Measurements from ENCODE around the gene WDR5B.
"Not testable (repeated sequence)": the region's sequence is repeated elsewhere in the genome, so short reads cannot be mapped to it uniquely, and the experiment has no call there.

Gene WDR5B

GRCh38 chr3:122415762-122416654 lies at the start of gene WDR5B:
Gene WDR5B, minus strand, starts transcription at chr3:122416062. Its CDS starts 534 bp downstream, at chr3:122415528.
- no peak for DNase-seq

GRCh38 chr3:122464659-122465058 lies 48.8 kb upstream of the WDR5B start:
- no peak for DNase-seq

- DNase-seq, result no peak
Measured at GRCh38 chr3:122462406-122462805, 46.5 kb upstream of the WDR5B start.

GRCh38 chr3:122461806-122462205 lies 45.9 kb upstream of the WDR5B start:
- DNase-seq, result no peak

- no peak for DNase-seq
Measured at GRCh38 chr3:122458992-122459391, 43.1 kb upstream of the WDR5B start.

GRCh38 chr3:122457706-122458105 lies 41.8 kb upstream of the WDR5B start:
- no peak for DNase-seq

GRCh38 chr3:122456074-122456473 lies 40.2 kb upstream of the WDR5B start:
- DNase-seq, result no peak

- no peak for DNase-seq
Measured at GRCh38 chr3:122451371-122451770, 35.5 kb upstream of the WDR5B start.

GRCh38 chr3:122448218-122448617 lies 32.4 kb upstream of the WDR5B start:
- not testable (repeated sequence) for DNase-seq

GRCh38 chr3:122444491-122444887 lies 28.6 kb upstream of the WDR5B start:
- DNase-seq, result not testable (repeated sequence)

- DNase-seq, result not testable (repeated sequence)
Measured at GRCh38 chr3:122443762-122444490, 28.1 kb upstream of the WDR5B start.

GRCh38 chr3:122443090-122443489 lies 27.2 kb upstream of the WDR5B start:
- no peak for DNase-seq

- no peak for DNase-seq
Measured at GRCh38 chr3:122435950-122436349, 20.1 kb upstream of the WDR5B start.

GRCh38 chr3:122430371-122430770 lies 14.5 kb upstream of the WDR5B start:
- no peak for DNase-seq

GRCh38 chr3:122427857-122428471 lies 12.1 kb upstream of the WDR5B start:
- DNase-seq, result no peak

- no peak for DNase-seq
Measured at GRCh38 chr3:122421836-122422235, 6.0 kb upstream of the WDR5B start.

GRCh38 chr3:122421101-122421500 lies 5.2 kb upstream of the WDR5B start:
- DNase-seq, result no peak

GRCh38 chr3:122416966-122417365 lies 1.1 kb upstream of the WDR5B start:
- DNase-seq, result no peak

- DNase-seq, result no peak
Measured at GRCh38 chr3:122415104-122415744, 638 bp downstream of the WDR5B start.

- DNase-seq, result no peak
Measured at GRCh38 chr3:122414391-122414790, 1.5 kb downstream of the WDR5B start.

GRCh38 chr3:122410639-122411038 lies 5.2 kb downstream of the WDR5B start:
- no peak for DNase-seq

- no peak for DNase-seq
Measured at GRCh38 chr3:122410111-122410510, 5.8 kb downstream of the WDR5B start.

GRCh38 chr3:122409446-122409845 lies 6.4 kb downstream of the WDR5B start:
- no peak for DNase-seq

Data from NCI-H1417 treated with DMSO at 0.1 percent for 48 hours (cell line).